Bone marrow (tissue), 2 donors: ENCODE data around the gene MTOR.
"Not testable (repeated sequence)": the region's sequence is repeated elsewhere in the genome, so short reads cannot be mapped to it uniquely, and the experiment has no call there.

Experiments
- DNase-seq, 2 donors: peaks; one replicate each; lab custom pipeline; 2025; lab: John Stamatoyannopoulos, UW

The MTOR gene

DNA sequence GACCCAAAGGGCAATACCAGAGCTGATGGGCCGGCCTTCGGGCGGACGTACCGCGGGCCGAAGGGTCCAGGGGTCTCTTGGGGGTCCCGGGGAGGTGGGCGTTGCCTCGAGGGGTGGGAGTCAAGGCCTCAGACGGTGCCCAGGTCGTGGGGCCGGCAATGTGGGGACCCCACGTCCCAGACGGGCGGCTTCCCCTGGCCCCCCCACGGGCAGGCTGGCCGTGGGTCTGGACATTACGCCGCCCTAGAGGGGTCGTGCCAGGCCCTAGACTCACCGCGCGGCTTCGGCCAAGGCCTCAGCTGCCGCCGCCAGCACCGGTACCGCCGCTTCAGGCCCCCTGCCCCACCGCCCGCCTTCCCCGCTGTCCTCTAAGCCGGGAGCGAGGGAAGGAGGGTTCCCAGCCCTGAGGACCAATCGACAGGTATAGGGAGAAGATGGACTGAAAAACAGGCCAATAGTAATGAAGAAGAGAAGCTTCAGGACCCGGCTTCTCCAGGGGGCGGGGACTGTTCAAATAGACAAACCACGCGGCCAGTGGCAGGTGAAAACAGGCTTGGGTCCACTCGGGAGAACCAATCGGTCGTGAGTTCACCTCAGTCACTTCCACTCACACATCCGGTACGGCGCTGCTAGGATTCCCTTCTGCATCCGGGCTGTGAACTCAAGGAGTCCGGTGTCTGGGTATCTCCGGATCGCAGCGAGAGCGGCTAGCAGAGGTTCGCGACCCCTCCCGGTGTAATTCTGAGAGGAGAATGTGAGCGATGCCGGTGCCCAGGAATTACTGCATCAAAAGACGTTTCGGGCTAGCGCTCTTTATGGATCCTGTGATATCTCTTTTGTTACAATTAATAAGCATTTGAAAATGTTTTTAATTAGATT, at the start of gene MTOR:
TSS of gene MTOR (minus strand) at position 381 of the 879 bp plus-strand sequence. CDS start 3,142 bp downstream, outside the sequence.
- peak; percentile 72 to 99 for DNase-seq

DNA sequence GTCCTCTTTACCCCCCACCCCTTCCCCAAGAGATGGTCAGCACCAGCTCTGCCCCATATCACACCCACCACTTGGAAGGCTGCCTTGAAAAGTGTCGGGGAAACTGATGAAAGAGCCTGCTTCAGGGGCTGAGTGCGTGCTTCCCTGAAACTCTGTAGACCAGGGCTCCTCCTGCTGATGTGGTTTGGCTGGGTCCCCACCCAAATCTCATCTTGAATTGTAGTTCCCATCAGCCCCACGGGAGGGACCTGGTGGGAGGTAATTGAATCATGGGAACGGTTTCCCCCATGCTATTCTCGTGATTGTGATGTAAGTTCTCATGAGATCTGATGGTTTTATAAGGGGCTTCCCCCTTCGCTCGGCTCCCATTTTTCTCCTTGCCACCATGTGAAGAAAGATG, 47.0 kb upstream of the MTOR start:
- DNase-seq: no peak

GRCh38 chr1:11308699-11309224, 46.4 kb upstream of the MTOR start:
- no peak for DNase-seq

- DNase-seq: no peak
These were observed 45.5 kb upstream of the MTOR start for GRCh38 chr1:11307852-11308251.

DNA sequence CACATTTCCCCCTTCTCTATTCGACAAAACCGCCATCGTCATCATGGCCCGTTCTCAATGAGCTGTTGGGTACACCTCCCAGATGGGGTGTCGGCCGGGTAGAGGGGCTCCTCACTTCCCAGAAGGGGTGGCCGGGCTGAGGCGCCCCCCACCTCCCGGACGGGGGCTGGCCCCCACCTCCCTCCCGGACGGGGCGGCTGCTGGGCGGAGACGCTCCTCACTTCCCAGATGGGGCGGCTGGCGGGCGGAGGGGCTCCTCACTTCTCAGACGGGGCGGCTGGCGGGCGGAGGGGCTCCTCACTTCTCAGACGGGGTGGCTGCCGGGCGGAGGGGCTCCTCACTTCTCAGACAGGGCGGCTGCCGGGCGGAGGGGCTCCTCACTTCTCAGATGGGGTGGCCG, 43.2 kb upstream of the MTOR start:
- DNase-seq: not testable (repeated sequence)

DNA sequence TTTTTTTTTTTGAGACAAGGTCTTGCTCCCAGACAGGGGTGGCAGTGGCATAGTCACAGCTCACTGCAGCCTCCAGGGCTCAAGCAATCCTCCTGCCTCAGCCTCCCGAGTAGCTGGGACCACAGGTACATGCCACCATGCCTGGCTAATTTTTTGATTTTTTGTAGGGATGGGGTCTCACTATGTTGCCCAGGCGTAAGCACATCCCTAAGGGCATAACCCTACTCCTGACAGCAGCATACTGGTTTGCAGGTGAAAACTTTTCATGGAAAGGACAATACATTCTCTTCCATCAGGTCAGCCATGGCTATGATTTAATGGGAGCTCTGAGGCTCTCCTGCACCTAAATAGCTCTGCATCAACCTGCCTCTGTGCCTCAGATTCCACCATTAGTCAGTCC, 40.0 kb upstream of the MTOR start:
- DNase-seq: no peak

DNA sequence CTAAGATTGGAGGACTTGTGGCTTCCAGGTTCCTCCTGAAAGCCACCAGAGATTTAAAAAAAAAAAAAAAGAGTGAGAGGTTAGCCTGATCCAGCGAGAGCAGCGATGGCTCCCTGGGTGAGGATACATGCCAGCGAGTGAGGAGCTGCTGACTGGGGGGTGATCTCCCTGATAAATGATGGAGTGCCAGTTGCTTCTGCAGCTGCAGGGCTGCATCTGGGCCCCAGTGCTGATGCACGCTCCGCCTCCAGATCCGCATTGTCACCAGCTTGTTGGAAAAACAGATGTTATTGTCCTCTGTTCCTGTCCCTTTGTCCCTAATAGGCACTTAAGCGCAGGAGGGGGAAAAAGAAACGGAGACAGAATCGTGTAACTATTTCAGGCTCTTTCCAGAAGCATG, 39.2 kb upstream of the MTOR start:
- DNase-seq: no peak

GRCh38 chr1:11299225-11299574, 36.8 kb upstream of the MTOR start:
- no peak for DNase-seq

DNA sequence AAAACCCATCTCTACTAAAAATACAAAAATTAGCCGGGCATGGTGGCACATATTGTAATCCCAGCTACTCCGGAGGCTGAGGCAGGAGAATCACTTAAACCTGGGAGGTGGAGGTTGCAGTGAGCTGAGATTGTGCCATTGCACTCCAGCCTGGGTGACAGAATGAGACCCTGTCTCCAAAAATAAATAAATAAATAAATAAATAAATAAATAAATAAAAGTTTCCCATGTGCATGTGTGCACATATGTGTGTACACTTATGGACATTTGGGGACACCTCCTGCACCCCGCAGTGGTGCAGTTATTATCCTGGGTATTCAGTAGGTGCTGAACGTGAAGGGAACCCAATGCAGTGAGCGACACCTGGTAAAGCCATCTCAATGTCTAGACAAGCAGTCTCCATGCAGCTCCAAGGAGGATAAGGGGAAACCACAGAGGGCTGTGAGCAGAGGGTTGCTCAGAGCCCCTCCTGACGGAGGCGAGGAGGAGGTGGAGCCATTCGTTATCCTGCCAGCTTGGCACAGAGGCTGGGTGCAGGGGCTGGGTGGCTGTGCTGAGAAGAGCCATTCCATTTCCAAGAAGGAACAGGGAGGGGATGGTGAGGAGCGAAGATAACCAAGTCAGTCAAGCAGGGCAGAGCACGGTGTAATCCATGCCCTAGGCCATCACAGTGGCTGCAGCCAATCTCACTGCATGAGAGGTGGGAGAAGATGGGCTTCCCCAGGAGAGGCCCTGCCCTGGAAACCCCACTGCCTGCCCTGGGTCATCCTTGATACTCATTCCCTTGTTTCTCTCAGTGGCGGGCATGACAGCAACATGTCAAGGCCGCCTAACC, 36.3 kb upstream of the MTOR start:
- no peak for DNase-seq

- DNase-seq: not testable (repeated sequence)
These were observed 35.4 kb upstream of the MTOR start for GRCh38 chr1:11297774-11298173.

GRCh38 chr1:11295905-11296304, 33.6 kb upstream of the MTOR start:
- no peak for DNase-seq

DNA sequence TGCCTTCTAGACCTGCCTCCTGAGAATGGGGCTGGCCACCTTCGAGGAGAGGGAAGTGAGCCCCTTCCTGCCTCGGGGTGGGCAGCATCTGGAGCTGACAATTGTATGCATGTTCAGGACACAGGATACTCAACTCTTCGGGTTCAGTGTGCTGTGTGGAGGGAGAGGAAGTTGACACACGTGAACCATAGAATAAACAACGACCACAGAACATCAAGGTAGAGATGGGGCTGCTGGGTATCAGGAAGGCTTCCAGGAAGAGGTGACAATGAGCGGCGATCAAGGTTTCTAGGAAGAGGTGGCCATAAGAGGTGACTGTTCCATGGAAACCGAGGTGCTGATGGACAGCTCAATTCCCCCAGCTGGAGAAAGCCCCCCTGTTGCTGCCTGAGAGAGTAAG, 32.6 kb upstream of the MTOR start:
- no peak for DNase-seq

- DNase-seq: no peak
These were observed 31.5 kb upstream of the MTOR start for GRCh38 chr1:11293856-11294255.

DNA sequence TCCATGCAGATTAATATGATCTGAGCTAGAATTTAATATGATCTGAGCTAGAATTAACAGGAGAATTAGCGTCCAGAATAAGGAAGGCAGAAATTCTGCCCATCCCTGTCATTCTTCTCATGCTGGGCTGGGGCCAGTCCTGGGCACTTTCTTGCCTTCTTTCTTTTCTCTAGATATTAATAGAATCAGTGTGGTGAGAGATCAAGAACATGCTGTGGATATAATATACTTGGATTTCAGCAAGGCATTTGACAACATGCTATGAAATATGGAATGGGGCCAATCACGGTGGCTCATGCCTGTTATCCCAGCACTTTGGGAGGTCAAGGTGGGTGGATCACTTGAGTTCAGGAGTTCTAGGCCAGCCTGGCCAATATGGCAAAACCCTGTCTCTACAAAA, 28.7 kb upstream of the MTOR start:
- no peak for DNase-seq

GRCh38 chr1:11289064-11289463, 26.7 kb upstream of the MTOR start:
- DNase-seq: no peak

GRCh38 chr1:11286735-11287410, 24.5 kb upstream of the MTOR start:
- no peak for DNase-seq

GRCh38 chr1:11285883-11286734, 23.8 kb upstream of the MTOR start:
- no peak for DNase-seq

DNA sequence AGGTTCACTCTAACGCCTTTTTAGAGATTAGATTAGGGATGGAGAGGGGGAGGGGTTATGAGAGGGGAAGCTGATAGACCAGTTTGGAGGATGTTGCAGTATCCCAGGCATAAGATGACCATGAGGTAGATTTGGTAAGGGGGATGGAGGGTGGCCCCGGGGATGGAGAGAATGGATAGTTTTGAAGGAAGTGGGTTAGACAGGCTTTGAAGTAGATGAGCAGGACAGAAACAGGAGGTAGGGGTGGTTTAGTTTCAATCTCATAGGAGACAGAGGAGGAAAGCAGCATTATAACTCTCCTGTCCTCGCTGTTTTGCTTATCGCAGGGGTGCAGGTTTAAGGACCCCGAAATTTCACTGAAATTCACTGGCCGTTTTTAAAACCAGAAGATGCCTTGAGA, 22.4 kb upstream of the MTOR start:
- no peak for DNase-seq

- no peak for DNase-seq
These were observed 20.8 kb upstream of the MTOR start for GRCh38 chr1:11283151-11283550.

GRCh38 chr1:11281518-11282331, 19.4 kb upstream of the MTOR start:
- no peak for DNase-seq
